A549 (cell line): ENCODE results near the gene RELL1. TPM values are rescaled to one million over a fixed set of nuclear protein-coding genes. Genes with fewer than 3 reads are reported as not detected.

Experiments
- ATAC-seq, 2 experiments: fragments of 200-7000 bp in 1 of 2; fragments of >200 bp in 1 of 2; cut with Nextera tagmentation in 1 of 2; cut with Tn5 transposase in 1 of 2; 3 replicates each; pipeline versions ENCODE4 v1.8.0 to v1.9.1; 2018 to 2020; ENCODE audit warnings: mild to moderate bottlenecking in 1 of 2, moderate library complexity in 1 of 2
- CTCF ChIA-PET: fragments of 300-600 bp; sonication (Branson Sonifier 250); formaldehyde crosslinking; extraction: SDS; loops from one replicate; lab custom pipeline; 2021; ENCODE audit warnings: antibody characterized with exemption, inconsistent platforms; lab: Yijun Ruan, JAX
- POLR2A ChIA-PET: fragments of 350-600 bp; formaldehyde crosslinking; extraction: SDS; loops from one replicate; lab custom pipeline; 2021; ENCODE audit warnings: antibody characterized with exemption, inconsistent platforms; lab: Yijun Ruan, JAX
- DNase-seq, 2 experiments: peaks; one replicate each; pipeline versions ENCODE4 v3.0.0 to v3.0.0-alpha.2; 2011 to 2016; ENCODE audit warnings: low read depth in 1 of 2, low spot score in 1 of 2
- FAIRE-seq: peaks from 2 replicates; lab custom pipeline; 2011; peaks lifted over from hg19 to GRCh38; lab: Jason Lieb, UNC
- H3K27ac ChIP-seq, 2 experiments: fragments of >200 bp; sonication (Bioruptor Twin); formaldehyde crosslinking; 3 replicates each; pipeline ENCODE4 v1.5.1; 2016 to 2017
- H3K4me1 ChIP-seq: fragments of >200 bp; sonication (Bioruptor Twin); formaldehyde crosslinking; 3 replicates; pipeline ENCODE4 v1.6.1; 2016
- H3K4me2 ChIP-seq: fragments of >200 bp; sonication (Bioruptor Twin); formaldehyde crosslinking; 3 replicates; pipeline ENCODE4 v1.6.1; 2016
- H3K4me3 ChIP-seq: fragments of >200 bp; sonication (Bioruptor Twin); formaldehyde crosslinking; 3 replicates; pipeline ENCODE4 v1.5.1; 2016
- H3K9me3 ChIP-seq: fragments of >200 bp; sonication (Bioruptor Twin); formaldehyde crosslinking; 3 replicates; pipeline ENCODE4 v1.6.1; 2016
- CBX2 ChIP-seq: fragments of 200-600 bp; sonication (generic); IDR thresholded peaks from 2 replicates; pipeline ENCODE4 v1.6.1; 2016; ENCODE audit warnings: low read depth, mild to moderate bottlenecking, borderline replicate concordance
- CEBPB ChIP-seq, 2 experiments: fragments of >200 bp in 1 of 2; sonication (Bioruptor Twin) in 1 of 2; formaldehyde crosslinking in 1 of 2; IDR thresholded peaks; 2 replicates each; pipeline ENCODE4 v1.6.1; 2012 to 2016
- CHD4 ChIP-seq: fragments of 200-600 bp; sonication (generic); IDR thresholded peaks from 2 replicates; pipeline ENCODE4 v1.6.1; 2016; ENCODE audit warnings: antibody characterized with exemption, mild to moderate bottlenecking, borderline replicate concordance
- E2F6 ChIP-seq: IDR thresholded peaks from 2 replicates; pipeline ENCODE4 v1.6.1; 2012; ENCODE audit warnings: low read depth, borderline replicate concordance
- EHMT2 ChIP-seq: fragments of 200-600 bp; sonication (generic); IDR thresholded peaks from 2 replicates; pipeline ENCODE4 v1.6.1; 2016; ENCODE audit warnings: antibody characterized with exemption, low read depth, mild to moderate bottlenecking, moderate library complexity
- ESRRA ChIP-seq: fragments of 150-350 bp; IDR thresholded peaks from 2 replicates; pipeline ENCODE4 v1.6.1; 2014; ENCODE audit warnings: mild to moderate bottlenecking, low read length, borderline replicate concordance
- FOXS1 ChIP-seq: fragments of 250-450 bp; sonication (Bioruptor Pico); IDR thresholded peaks from 2 replicates; pipeline ENCODE4 v1.5.0; 2020; ENCODE audit warnings: mild to moderate bottlenecking, moderate library complexity
- GATA3 ChIP-seq: IDR thresholded peaks from 2 replicates; pipeline ENCODE4 v1.6.1; 2012; ENCODE audit warnings: borderline replicate concordance
- HES2 ChIP-seq: fragments of >200 bp; sonication (Bioruptor Twin); formaldehyde crosslinking; IDR thresholded peaks from 2 replicates; pipeline ENCODE4 v1.6.1; 2016
- HMGXB4 ChIP-seq: fragments of 250-450 bp; sonication (Bioruptor Pico); IDR thresholded peaks from 2 replicates; pipeline ENCODE4 v1.5.0; 2021; ENCODE audit warnings: mild to moderate bottlenecking, moderate library complexity, borderline replicate concordance
- JUN ChIP-seq, 2 experiments: fragments of >200 bp; sonication (Bioruptor Twin); formaldehyde crosslinking; IDR thresholded peaks; 2 replicates in 1 of 2; 3 replicates in 1 of 2; pipeline ENCODE4 v1.6.1; 2016 to 2017
- KDM1A ChIP-seq: fragments of 200-600 bp; sonication (generic); IDR thresholded peaks from 2 replicates; pipeline ENCODE4 v1.6.1; 2016; ENCODE audit warnings: low read depth, mild to moderate bottlenecking
- MAFK ChIP-seq: fragments of 450-650 bp; IDR thresholded peaks from 2 replicates; pipeline ENCODE4 v1.6.1; 2014; ENCODE audit not compliant: partially characterized antibody
- NPAS2 ChIP-seq: fragments of 250-450 bp; sonication (Bioruptor Pico); IDR thresholded peaks from 2 replicates; pipeline ENCODE4 v1.8.0; 2022; ENCODE audit warnings: mild to moderate bottlenecking, moderate library complexity, borderline replicate concordance
- RARB ChIP-seq: fragments of 250-450 bp; sonication (Bioruptor Pico); IDR thresholded peaks from 2 replicates; pipeline ENCODE4 v1.8.0; 2021; ENCODE audit warnings: mild to moderate bottlenecking, moderate library complexity
- RCOR1 ChIP-seq: fragments of 150-350 bp; IDR thresholded peaks from 2 replicates; pipeline ENCODE4 v1.6.1; 2014; ENCODE audit warnings: antibody characterized with exemption, low read length, low read depth
- REST ChIP-seq: fragments of 200-600 bp; sonication (generic); IDR thresholded peaks from 2 replicates; pipeline ENCODE4 v1.6.1; 2016; ENCODE audit warnings: antibody characterized with exemption, mild to moderate bottlenecking, moderate library complexity
- TFCP2L1 ChIP-seq: fragments of 250-450 bp; sonication (Bioruptor Pico); IDR thresholded peaks from 2 replicates; pipeline ENCODE4 v1.5.0; 2021; ENCODE audit warnings: mild to moderate bottlenecking
- ZC3H11A ChIP-seq: fragments of 450-650 bp; IDR thresholded peaks from 2 replicates; pipeline ENCODE4 v1.6.1; 2014; ENCODE audit warnings: antibody characterized with exemption, mild to moderate bottlenecking
- ZFP36 ChIP-seq: fragments of 450-650 bp; IDR thresholded peaks from 2 replicates; pipeline ENCODE4 v1.6.1; 2014; ENCODE audit warnings: borderline replicate concordance; ENCODE audit not compliant: partially characterized antibody
- ZNF302 ChIP-seq: fragments of 250-450 bp; sonication (Bioruptor Pico); IDR thresholded peaks from 2 replicates; pipeline ENCODE4 v1.9.0; 2021; ENCODE audit warnings: inconsistent platforms, mild to moderate bottlenecking, moderate library complexity
- WGBS: methylation state at CpG from one replicate; pipeline ENCODE4 v1.1.6; 2017; ENCODE audit errors: missing lambda C conversion rate; 5-methylcytosine and 5-hydroxymethylcytosine counted together
- polyA plus RNA-seq, 4 experiments: library from polyadenylated mRNA; depleted of rRNA in 3 of 4; stranded (reverse); fragments of >200 nt; fragmentation: RNase III in 1 of 4; extraction: RNeasy Plus Mini Kit Qiagen cat#74134 plus additional on column Dnase treatment in 1 of 4; gene quantifications; 2 replicates in 3 of 4; 3 replicates in 1 of 4; pipeline ENCODE4 v1.2.3, GENCODE V29; 2011 to 2017
- TF ChIP-seq, protein P1 (sequence below): fragments of 450-650 bp; IDR thresholded peaks from 2 replicates; pipeline ENCODE4 v1.6.1; 2014; ENCODE audit warnings: antibody characterized with exemption
- TF ChIP-seq, protein P2 (sequence below): fragments of 150-350 bp; IDR thresholded peaks from 2 replicates; pipeline ENCODE4 v1.6.1; 2014; ENCODE audit warnings: low read depth, mild to moderate bottlenecking, low read length

The RELL1 gene
- polyA plus RNA-seq, 2 of the 4 experiments (the other 2 are of a cell fraction): 5.0 to 9.6 TPM

DNA sequence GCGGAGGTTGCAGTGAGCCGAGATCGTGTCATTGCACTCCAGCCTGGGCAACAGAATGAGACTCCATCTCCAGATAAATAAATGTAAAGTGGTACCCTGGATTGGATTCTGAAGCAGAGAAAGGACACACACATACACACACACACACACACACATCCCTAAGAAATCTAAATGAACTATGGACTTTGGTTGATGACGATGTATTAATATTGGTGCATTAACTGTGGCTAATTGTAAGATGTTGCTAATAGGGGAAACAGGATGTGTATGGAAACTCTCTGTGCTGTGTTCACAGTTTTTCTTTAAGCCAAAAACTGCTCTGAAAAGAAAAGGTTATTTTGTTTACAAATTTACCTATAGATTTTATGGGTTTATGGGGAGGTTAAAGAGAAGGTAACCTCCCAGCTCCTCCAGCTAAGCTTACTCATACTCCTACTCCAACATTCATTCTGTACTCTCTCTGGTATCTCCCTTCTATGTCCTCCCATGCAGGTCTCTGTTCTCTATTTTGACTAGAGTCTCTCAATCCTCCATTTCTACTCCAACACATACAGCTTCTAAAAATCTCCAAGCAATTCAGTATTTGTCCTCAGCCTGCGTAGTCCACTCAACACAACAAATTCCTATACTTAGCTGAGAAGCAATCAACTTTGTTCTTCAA is 46.5 kb upstream of the RELL1 start:
- H3K27ac ChIP-seq: no peak overlapping the region
- no peak for TF ChIP-seq RCOR1
- no peak for TF ChIP-seq HES2
- TF ChIP-seq NPAS2 (CRISPR knock-in tag): no peak
- no peak for TF ChIP-seq EHMT2
- no peak for TF ChIP-seq GATA3
- TF ChIP-seq ZNF302 (CRISPR knock-in tag): no peak
- no peak for TF ChIP-seq CBX2
- no peak for TF ChIP-seq ZC3H11A
- TF ChIP-seq, protein P1, sequence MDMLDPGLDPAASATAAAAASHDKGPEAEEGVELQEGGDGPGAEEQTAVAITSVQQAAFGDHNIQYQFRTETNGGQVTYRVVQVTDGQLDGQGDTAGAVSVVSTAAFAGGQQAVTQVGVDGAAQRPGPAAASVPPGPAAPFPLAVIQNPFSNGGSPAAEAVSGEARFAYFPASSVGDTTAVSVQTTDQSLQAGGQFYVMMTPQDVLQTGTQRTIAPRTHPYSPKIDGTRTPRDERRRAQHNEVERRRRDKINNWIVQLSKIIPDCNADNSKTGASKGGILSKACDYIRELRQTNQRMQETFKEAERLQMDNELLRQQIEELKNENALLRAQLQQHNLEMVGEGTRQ: no peak
- TF ChIP-seq HMGXB4: no peak
- TF ChIP-seq KDM1A: no peak
- no peak for TF ChIP-seq TFCP2L1
- TF ChIP-seq, protein P2, sequence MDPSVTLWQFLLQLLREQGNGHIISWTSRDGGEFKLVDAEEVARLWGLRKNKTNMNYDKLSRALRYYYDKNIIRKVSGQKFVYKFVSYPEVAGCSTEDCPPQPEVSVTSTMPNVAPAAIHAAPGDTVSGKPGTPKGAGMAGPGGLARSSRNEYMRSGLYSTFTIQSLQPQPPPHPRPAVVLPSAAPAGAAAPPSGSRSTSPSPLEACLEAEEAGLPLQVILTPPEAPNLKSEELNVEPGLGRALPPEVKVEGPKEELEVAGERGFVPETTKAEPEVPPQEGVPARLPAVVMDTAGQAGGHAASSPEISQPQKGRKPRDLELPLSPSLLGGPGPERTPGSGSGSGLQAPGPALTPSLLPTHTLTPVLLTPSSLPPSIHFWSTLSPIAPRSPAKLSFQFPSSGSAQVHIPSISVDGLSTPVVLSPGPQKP: no peak
- TF ChIP-seq ESRRA: no peak
- no peak for TF ChIP-seq CEBPB (IDR thresholded peaks at IDR 0.05)
- no peak for TF ChIP-seq E2F6
- no peak for TF ChIP-seq FOXS1 (CRISPR knock-in tag)
- no peak for TF ChIP-seq CHD4
- TF ChIP-seq JUN (IDR thresholded peaks at IDR 0.05): no peak
- no peak overlapping the region for H3K4me3 ChIP-seq
- H3K9me3 ChIP-seq: no peaks in the 10 kb centered on the region
- ATAC-seq (no peak), FAIRE-seq (no peak), DNase-seq (no peak)
- POLR2A ChIA-PET: no interaction called here
- 73% methylated on average over 5 of the region's 5 CpGs for WGBS
- CTCF ChIA-PET: no interaction called here
- no peak overlapping the region for H3K4me2 ChIP-seq
- H3K4me1 ChIP-seq: no peaks in the 10 kb centered on the region

DNA sequence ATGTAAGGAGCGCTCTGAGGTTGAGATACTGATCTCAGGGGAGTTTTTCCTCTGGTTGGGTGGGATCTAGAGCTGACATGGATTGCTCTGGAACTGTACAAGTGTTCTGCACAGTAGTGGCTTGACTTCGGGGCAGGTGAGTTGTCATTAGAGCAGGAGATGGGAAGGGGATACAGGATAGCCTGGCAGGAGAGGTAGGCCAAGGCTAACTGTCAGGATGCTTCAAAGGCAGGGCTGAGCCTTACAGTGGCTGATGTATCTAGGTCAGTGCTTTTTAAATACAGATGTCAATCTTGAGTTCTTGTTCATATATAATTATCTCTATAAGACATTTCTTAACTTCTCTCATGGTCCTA is 43.5 kb upstream of the RELL1 start:
- FAIRE-seq (no peak), ATAC-seq (no peak), DNase-seq (no peak)
- H3K4me1 ChIP-seq: no peaks in the 10 kb centered on the region
- POLR2A ChIA-PET: no interaction called here
- no peak overlapping the region for H3K27ac ChIP-seq
- CTCF ChIA-PET: no interaction called here
- TF ChIP-seq, protein P1: no peak
- TF ChIP-seq GATA3: no peak
- TF ChIP-seq JUN (IDR thresholded peaks at IDR 0.05): no peak
- TF ChIP-seq MAFK: no peak
- TF ChIP-seq RARB (CRISPR knock-in tag): no peak
- TF ChIP-seq RCOR1: no peak
- no peak for TF ChIP-seq NPAS2 (CRISPR knock-in tag)
- TF ChIP-seq REST: no peak
- no peak for TF ChIP-seq ZFP36
- WGBS: 42% methylated on average over 2 of the region's 2 CpGs
- H3K4me2 ChIP-seq: no peak overlapping the region
- H3K9me3 ChIP-seq: no peaks in the 10 kb centered on the region
- no peak overlapping the region for H3K4me3 ChIP-seq
